GM18858 (cell line): ENCODE results near the gene COLEC12.

Source experiments
- ATAC-seq: cut with Tn5 transposase; IDR thresholded peaks from one replicate; pipeline ENCODE4 v1.9.1; 2021; ENCODE audit not compliant: unreplicated experiment

The COLEC12 gene

DNA sequence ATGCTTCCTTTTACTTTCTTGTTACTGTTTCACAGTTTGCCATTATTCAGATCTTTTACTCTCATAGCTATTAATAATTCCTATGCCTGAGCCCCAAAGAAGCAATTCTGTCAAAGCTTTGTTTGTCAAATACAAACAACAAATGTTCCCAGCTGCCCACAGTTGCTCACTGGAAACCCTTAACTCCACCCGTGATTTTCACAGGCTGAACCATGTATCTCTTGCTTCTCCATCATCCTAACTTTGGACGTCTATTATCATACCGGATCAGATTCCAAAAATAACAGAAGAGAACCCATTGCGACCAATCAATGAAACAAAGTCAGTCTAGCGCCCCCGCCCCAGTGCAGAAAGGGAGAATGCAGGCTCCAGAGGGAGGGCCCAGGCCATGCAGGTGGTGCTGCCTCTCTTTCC is 24.2 kb downstream of the COLEC12 start:
- ATAC-seq: no peak

DNA sequence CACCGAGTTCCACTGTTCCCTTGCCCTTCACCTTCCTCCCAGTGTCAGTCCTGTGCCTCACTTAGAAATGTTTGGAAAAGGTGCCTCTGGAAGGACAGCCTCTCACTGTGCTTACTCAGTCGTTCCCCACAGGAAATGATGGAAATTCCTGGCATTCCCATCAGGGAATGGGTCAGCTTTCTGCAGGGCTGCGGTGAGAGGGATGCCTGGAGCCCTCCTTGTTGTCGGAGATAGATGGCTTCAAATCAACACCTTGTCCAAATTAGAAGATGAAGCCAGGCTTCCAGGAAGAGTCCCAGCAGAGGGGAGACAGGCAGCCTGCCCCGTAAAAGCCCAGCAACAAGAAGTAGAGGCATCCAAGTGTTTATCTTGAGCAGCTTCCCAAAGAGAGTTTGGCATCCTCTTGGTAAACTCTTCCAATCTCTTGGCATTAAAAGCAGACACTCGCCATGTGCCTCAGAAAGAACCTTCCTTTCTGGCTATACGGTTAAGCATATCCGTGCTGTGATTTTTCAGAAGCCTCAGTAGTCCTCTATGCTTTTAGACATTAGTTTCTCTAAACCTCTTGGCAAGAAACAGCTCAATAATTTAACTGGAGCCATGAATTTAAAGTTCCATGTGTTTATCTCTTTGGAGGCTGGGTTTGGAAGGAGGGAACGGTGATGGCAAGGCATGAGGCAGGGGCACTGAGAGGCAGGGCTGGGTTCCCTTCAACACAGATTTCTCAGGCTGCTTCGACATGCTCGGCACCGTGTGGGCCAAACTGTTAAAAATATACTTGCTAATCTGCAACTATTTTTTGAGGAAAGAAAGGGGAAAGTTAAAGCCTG is 25.1 kb downstream of the COLEC12 start:
- ATAC-seq: no peak

DNA sequence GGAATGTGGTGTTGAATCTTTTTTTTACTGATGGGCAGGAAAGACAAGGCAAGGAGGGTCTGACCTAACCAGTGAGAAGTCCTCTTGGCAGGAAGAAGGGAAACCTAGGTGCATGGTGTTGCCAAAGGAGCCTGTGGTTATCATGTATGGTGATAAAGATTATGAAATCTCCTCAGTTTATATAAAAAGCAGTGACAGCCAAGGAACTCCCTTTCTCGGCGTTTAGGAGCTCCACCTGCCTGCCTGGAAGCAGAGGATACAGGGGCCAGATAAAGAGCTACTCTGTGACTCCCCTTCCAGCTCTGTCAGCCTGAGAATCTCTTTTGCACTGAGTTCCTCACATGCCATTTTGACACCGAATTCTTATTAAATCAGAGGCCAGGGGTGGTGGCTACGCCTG is 26.1 kb downstream of the COLEC12 start:
- ATAC-seq: no peak

DNA sequence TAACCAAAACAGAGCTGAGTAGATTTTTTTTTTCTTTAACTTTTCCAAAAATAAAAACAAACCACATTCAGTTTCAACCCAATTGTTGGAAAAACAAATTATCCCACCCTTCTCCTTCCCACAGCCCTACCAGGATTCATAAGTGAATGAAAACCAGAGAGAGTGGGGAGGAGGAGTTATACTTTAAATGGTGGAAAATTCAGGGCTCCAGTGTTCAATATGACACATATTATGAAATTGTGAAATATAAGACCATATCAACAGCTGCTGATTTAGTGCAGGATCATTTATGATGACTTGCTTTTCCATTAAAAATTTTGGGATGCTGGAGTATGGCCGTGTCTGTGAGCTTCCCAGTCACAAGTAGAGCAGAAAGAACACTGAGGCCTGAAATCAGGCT is 26.7 kb downstream of the COLEC12 start:
- no peak for ATAC-seq

DNA sequence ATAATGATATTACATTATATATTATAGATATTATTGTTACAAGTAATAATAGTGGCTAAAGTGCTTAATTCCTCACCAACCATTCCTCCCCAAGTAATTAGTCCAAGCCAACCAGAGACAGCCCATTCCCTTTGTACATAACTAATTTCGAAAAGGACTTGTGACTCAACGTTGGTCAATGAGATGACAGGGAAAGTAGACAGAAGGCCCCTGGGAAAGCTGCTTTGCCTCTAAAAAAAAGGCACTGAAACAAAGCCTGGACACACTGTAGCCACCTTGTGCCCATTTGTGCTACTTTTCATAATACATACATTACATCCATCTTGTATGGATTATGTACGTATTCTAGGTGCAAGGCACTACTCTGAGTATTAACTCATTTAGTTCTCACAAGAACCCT is 28.8 kb downstream of the COLEC12 start:
- ATAC-seq: no peak

DNA sequence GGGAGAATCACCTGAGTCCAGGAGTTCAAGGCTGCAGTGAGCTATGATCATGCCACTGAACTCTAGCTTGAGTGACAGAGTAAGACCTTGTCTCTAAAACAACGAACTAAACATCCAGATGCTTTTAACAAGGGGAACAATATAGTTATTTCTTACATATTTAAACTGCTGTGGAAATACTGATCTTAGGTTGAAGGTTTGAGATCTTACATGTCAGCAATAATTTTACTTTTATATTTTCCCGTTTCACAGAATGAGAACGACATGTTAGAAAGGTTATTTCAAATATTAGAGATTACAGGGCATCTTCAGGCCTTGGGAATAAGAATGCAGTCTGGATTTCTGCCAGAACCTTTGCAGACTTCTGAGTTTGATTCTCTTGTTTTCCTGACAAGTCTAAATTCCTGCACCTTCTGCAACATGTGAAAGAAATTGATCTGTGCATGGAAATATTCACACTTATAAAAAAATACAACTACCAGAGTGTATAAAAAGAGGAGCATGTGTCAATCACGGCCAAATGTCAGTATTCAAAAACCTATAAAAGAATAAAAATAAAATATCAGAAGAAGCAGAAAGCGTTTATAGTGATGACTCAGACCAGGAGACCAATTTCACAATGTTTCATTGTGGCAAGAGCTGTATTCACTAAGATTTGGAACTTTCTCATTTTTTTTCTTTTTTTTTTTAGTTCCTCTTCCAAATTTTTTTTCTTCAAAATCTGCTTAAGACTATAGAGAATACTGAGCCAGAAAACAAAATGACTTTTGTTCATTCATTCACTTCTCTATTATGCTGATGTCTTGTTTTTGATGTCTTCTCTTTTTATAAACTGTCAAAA is 29.6 kb downstream of the COLEC12 start:
- no peak for ATAC-seq

DNA sequence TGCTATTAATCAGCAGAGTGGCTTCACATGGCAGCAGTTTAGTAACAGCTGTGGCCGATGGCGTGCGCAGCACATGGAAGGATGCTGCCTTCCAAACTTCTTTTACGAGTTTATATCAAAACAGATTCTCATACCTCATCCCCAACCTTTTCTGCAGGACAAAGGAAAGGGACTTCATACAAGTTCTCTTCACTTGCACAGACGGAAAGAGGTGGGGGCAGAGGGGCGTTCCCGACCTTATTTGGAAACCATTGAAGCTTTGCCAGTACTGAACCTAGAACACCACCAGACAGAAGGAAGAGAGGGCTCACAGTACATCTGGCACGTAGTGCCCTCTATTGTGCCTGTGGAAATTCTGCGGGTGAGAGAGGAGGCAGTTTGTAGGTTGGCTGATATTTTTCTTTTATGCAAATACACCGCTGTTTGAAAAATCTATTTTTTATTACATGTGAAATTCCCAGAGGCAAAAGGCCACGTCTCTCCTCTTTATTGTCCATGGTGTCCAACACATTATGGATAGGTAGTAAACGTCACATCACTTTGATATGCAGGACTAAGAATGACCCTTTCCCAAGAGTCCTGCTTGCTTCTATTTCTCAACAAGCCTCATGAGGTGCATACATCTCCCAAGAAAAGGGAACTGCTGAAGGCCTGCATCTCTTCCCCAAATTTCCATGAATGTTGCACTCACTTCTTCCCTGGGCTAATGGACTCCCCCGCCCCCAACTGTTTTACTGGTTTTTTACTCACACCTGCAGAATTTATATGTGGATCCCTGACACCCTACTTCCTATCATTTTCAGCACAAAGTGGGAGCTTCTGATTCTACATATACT is 31.3 kb downstream of the COLEC12 start:
- no peak for ATAC-seq

DNA sequence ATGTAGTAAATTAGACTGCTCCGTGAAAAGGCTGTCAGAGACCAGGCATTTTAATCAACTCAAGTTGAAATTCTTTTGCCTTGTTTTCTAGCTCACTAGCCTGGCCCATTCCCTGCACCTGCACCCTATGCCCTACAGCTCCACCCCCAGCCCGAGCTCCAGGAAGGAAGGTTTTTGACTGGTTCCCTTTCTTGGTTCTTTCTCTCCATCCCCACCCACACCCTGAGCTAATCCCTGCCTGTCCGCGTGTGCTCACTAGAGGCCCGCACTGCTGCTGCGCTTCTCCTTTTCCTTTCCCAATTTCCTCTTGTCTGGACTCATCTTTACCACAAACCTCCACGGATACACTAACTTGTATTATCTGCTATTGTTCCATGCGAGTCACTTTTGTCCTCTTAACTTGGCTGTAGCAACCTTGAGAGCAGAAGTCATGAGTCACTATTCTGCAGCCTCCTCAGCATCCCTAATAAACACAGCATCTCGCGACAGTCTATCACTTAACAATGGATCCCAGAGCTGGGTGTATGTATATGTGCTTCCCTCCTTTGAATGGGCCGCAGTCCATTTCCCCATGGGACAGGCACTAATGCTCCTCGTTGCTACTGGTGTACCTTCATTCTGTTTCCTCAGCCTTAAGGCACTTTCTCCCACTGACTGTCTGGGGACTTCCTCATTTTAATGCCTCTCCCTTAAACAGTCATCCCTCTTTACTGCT is 36.5 kb downstream of the COLEC12 start:
- ATAC-seq: no peak

DNA sequence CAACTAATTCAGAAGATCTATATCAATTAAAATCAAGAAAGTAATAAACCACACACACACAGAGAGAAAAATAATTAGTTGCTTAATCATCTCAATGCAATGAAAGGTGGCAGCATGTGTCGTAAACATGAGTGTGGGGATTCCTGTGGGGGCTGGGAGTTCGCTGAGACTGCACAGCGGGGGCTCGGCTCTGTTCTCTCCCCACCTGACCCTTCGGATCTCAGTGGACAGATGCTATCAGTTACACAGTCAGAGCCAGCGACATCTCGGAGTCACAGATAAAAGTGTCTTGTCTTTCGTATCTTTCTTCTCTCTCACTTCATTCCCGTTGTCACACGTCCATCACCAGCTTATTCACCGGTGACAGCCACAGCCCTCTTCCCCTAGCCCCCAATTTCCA is 37.1 kb downstream of the COLEC12 start:
- no peak for ATAC-seq

DNA sequence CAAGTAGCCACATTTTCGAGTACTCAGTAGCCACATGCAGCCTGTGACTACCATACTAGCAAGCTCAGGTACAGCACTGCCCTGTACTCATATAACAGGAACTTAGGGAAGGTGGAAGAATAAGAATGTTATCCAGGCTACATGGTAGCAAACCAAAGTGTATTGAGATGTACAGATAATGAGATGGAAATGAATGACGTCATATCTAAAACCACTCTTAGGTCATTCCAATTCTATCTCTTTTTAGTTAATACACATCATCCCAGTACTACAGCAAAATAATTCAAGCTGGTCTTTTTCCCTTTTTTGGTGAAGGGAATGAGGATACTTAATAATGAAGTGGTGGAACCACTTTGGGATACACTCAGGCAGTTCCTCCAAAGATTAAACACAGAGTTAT is 38.7 kb downstream of the COLEC12 start:
- no peak for ATAC-seq

DNA sequence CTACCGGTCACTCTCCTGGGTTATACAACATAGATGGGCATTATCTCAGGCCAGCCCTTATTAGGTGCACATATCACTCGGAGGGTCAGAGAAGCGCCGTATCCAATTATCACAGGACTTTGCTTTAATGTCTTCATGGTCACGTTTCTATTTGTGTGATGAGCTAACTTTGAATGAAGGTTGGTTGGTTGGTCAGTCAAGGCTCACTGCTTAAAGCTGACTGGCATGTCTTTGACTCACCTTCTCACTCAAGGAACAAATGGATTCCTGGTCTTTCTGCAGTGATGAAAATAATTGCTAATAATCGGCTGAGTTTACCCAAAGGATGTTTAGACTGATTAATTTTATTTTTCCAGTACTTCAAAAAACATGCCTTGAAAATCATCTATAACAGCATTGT is 39.7 kb downstream of the COLEC12 start:
- no peak for ATAC-seq

DNA sequence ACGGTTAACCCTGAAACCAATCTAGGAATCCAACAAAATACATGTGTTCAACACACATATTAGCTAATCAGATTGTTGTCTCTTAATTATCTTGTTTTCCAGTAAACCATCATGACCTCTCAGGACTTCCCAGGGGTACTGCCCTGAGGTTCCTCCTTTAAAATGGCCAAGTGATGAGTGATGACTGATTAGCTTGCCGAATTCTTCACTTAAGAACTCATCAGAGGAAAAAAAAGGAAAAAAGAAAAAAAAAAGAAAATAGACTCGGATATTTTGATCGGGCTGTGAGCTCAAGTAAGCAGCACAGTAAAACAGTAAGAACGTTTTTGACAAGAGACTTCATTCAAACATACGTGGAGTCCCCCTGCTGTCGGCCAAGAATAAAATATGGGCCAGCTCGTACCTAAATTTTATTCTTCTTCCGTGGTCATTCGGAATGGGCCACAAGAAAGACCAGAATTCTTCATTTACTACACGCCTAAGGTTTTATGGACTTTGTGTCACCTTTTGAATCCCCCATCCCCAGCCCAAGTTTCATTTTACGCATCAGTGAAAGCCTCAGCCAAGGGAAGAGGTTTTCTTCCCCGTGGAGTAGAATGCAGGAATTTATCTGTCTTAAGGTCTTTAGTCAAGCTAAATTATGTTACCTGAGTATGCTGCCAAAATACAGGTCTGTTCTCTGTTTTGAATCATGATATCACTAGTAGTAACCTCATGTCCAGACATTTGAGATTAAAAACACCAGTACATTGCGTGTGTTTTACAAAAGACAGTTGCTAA is 40.5 kb downstream of the COLEC12 start:
- ATAC-seq: no peak

DNA sequence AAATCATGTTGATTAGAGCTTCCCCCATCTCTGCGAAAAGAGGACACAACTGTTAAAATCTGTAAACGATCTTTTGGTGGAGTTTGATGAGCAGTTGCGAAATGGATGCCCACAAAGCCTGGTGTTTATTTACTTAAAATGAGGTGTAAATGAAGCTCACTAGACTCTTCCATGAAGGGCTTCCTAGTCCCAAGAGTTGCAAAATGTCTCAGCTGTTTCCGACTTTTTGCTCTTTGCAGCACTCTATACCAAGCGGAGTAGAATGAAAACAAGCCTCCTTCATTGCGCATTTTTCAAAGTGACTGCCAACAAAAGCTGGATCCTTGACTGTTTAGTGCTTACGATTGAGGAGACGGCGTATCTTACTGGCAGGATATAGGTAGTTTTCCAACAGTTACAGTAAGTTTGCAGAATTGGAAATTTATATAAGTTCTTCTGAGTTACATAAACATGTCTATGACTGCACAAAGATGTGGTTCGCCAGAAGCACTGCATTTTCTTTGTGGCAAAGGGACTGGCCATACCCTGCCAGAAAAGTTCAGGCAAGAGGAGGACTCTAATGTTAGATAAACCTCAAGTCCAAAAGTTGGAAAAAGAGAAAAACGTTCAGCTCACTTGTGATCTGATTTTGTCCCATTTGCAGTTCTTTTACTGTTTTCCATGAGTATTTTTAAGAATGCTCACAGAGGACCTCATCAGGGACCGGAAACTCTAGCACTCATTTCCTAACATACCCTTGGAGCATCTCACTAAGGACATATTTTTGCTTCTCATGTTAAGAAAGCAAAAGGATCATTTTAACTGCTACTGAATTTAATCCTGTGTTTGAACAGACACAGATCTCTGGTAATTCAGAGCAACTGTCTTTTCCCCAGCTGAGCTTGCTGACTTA is 42.7 kb downstream of the COLEC12 start:
- no peak for ATAC-seq

DNA sequence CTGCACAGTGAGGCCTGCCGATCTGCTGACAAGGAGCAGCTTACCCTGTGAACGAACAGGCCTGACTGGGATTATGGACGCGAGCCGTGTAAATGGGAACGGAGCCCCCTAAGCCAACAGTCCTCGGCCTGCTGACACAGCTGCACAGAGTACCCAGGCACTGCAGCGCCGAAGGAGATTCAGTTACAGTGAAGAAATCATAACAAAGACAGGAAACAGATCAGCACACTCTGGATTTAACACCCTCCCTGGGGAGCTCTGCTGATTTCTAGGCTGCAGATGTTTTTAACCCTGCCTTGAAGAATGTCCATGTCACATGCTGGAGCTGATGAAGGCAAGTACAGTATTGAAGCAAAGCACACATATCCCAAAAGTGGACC is 43.4 kb downstream of the COLEC12 start:
- no peak for ATAC-seq

DNA sequence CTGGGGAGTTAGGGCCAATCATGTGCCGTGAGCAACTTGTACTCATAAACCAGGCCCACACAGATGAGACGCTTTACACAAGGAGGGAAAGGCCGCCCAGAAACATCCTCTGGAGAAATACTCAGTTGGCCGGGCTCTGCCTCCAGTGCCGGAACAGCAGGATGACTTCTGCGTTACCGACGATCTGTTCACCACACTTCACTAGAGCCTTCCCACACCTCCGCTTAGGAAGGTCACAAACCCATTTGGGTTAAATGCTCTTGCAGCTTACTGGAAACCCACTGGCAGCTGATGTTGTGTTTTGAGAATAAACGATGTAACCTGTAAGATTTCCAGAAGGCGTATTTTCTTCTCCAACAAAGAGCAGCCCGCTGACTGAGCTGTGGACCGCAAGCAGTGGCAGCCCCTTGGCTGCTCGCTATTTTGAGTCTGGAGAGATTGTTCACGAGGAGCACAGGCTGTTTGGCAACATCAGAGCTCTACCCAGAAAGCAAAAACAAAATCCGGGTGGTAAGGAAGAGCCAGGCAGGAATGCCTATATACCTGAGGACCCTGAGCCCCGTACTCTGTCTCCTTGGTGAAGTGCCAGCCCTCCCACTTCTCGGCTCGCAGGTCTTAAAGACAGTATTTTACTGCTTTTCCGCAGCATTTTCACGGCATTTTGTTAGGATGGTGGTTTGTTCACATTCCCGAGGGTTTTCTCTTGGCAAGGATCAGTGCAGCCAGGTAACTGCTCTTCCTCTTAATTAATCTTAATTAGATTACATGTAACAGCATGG is 44.0 kb downstream of the COLEC12 start:
- no peak for ATAC-seq

DNA sequence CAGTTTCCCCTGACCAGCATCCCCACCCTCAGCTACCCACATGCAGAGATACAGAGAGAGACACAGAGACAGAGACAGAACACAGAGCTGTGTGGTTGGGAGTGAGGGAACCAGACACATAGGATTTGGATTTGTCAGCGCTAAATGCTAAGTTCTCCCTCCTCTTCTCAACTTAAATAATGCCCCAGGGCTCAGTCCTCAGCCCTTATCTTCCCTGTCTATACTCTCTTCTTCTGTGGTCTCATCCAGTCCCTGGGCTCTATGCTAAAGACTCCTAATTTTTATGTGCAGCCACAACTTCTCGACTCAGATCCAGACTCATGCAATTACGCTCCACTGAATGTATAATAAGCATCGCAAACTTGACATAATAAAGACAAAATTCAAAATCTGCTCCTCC is 47.1 kb downstream of the COLEC12 start:
- no peak for ATAC-seq

DNA sequence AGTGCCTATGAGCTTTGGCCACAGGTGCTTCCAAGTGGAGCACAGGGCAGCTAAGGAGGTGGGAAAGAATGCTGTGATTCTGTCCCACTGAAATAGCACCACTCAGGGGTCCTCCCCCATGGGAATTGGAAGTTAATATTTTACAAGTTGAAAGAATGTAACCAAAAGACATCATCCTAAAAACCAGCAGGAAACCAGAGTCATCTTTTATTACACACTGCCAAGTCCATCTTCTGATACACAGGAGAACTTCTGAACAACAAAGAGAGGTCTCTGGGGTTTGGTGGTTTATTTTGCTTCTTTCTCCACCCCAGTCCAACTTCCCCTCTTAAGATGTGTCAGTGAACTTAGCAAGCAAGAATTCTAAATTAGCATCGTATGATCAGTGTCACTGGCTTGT is 47.7 kb downstream of the COLEC12 start:
- no peak for ATAC-seq

DNA sequence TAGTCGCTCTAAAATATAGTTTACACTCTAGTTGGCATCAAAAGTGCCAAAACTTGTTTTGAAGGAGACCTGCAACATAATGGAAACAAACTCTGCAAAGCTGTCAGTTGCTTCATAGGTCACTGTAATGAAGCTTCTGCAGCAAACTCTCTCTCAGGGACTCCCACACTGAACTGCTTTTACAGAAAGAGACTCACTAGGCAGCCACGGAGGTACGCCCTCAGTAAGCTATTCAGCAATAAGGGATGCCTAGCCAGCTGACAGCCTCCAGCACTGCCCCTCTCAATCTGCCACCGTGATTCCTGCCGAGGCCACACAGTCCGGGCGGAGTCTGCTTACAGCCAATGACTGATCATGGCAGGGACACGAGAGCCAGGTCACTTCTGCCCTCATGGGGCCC is 51.1 kb downstream of the COLEC12 start:
- no peak for ATAC-seq
